WTC11 (cell line): Measurements from ENCODE around the gene TIAM2. TPM values are rescaled to one million over a fixed set of nuclear protein-coding genes. Genes with fewer than 3 reads are reported as not detected.
A peak's percentile ranks its signal among the peaks of the same experiment; 100 is the strongest.

ENCODE experiments used
- ATAC-seq: fragments of 200-7000 bp; cut with Tn5 transposase; 2 replicates; pipeline ENCODE4 v1.10.0; 2021; ENCODE audit warnings: mild to moderate bottlenecking, moderate library complexity
- CTCF ChIA-PET: fragments of 300-600 bp; sonication (Branson Sonifier 250); formaldehyde crosslinking; loops from one replicate; lab custom pipeline; 2021; ENCODE audit warnings: antibody characterized with exemption; lab: Charles Lee
- POLR2A ChIA-PET: fragments of 350-600 bp; sonication (Branson Sonifier 250); formaldehyde crosslinking; loops from one replicate; lab custom pipeline; 2021; ENCODE audit warnings: antibody characterized with exemption; lab: Charles Lee
- DNase-seq: peaks from one replicate; pipeline ENCODE4 v3.0.0; 2021; ENCODE audit warnings: low spot score
- H3K27ac Mint-ChIP-seq: 2 replicates; pipeline ENCODE4 v1.8.0; 2021; ENCODE audit warnings: mixed read lengths
- H3K27me3 Mint-ChIP-seq: 2 replicates; pipeline ENCODE4 v1.8.0; 2021; ENCODE audit warnings: low read depth, mild to moderate bottlenecking, moderate library complexity, mixed read lengths
- H3K36me3 Mint-ChIP-seq: 2 replicates; pipeline ENCODE4 v1.8.0; 2021; ENCODE audit warnings: mixed read lengths
- H3K4me1 Mint-ChIP-seq: 2 replicates; pipeline ENCODE4 v1.8.0; 2022; ENCODE audit warnings: mixed read lengths
- H3K4me3 Mint-ChIP-seq: 2 replicates; pipeline ENCODE4 v1.8.0; 2021; ENCODE audit warnings: mild to moderate bottlenecking, moderate library complexity, mixed read lengths
- H3K9me3 Mint-ChIP-seq: 2 replicates; pipeline ENCODE4 v1.8.0; 2021; ENCODE audit warnings: mixed read lengths
- CBFB ChIP-seq: sonication (generic); formaldehyde crosslinking; IDR thresholded peaks from 2 replicates; pipeline ENCODE4 v1.8.1; 2022; ENCODE audit warnings: mild to moderate bottlenecking, low read depth, missing genetic modification reagents
- CREB1 ChIP-seq: sonication (generic); formaldehyde crosslinking; IDR thresholded peaks from 2 replicates; pipeline ENCODE4 v1.8.0; 2023; ENCODE audit warnings: mild to moderate bottlenecking, missing genetic modification reagents
- EMX1 ChIP-seq: fragments of 250-450 bp; sonication (Bioruptor Pico); IDR thresholded peaks from 2 replicates; pipeline ENCODE4 v1.8.0; 2021; ENCODE audit warnings: mild to moderate bottlenecking
- ERG ChIP-seq: fragments of 250-450 bp; sonication (Bioruptor Pico); IDR thresholded peaks from 2 replicates; pipeline ENCODE4 v1.8.0; 2021; ENCODE audit warnings: mild to moderate bottlenecking
- ETV6 ChIP-seq: sonication (generic); formaldehyde crosslinking; IDR thresholded peaks from 2 replicates; pipeline ENCODE4 v1.8.1; 2022; ENCODE audit warnings: mild to moderate bottlenecking, missing genetic modification reagents
- IRF1 ChIP-seq: sonication (generic); formaldehyde crosslinking; IDR thresholded peaks from 2 replicates; pipeline ENCODE4 v1.8.0; 2023; ENCODE audit warnings: missing genetic modification reagents
- IRF2 ChIP-seq: sonication (generic); formaldehyde crosslinking; IDR thresholded peaks from 2 replicates; pipeline ENCODE4 v1.8.0; 2022; ENCODE audit warnings: low read depth, missing genetic modification reagents, borderline replicate concordance
- JAZF1 ChIP-seq: fragments of 250-450 bp; sonication (Bioruptor Pico); IDR thresholded peaks from 2 replicates; pipeline ENCODE4 v1.9.0; 2021; ENCODE audit warnings: moderate library complexity, mild to moderate bottlenecking, inconsistent platforms
- MXD4 ChIP-seq: fragments of 250-450 bp; sonication (Bioruptor Pico); IDR thresholded peaks from 2 replicates; pipeline ENCODE4 v1.8.0; 2021; ENCODE audit warnings: mild to moderate bottlenecking, moderate library complexity, borderline replicate concordance
- OVOL2 ChIP-seq: fragments of 250-450 bp; sonication (Bioruptor Pico); IDR thresholded peaks from 2 replicates; pipeline ENCODE4 v1.9.0; 2021; ENCODE audit warnings: mild to moderate bottlenecking, borderline replicate concordance
- TEAD4 ChIP-seq: sonication (generic); formaldehyde crosslinking; IDR thresholded peaks from 2 replicates; pipeline ENCODE4 v1.8.0; 2022; ENCODE audit warnings: mild to moderate bottlenecking, missing genetic modification reagents
- TP53 ChIP-seq: sonication (generic); formaldehyde crosslinking; IDR thresholded peaks from 2 replicates; pipeline ENCODE4 v1.8.1; 2023; ENCODE audit warnings: mild to moderate bottlenecking, missing genetic modification reagents
- ZBTB21 ChIP-seq: sonication (generic); formaldehyde crosslinking; IDR thresholded peaks from 2 replicates; pipeline ENCODE4 v1.8.1; 2023; ENCODE audit warnings: mild to moderate bottlenecking, missing genetic modification reagents, borderline replicate concordance
- ZNF121 ChIP-seq: sonication (generic); formaldehyde crosslinking; IDR thresholded peaks from 2 replicates; pipeline ENCODE4 v1.8.0; 2023; ENCODE audit warnings: missing genetic modification reagents
- ZNF138 ChIP-seq: sonication (generic); formaldehyde crosslinking; conservative IDR thresholded peaks from 2 replicates; pipeline ENCODE4 v1.8.1; 2022; ENCODE audit warnings: mild to moderate bottlenecking, moderate library complexity, missing genetic modification reagents
- ZNF416 ChIP-seq: fragments of 250-450 bp; sonication (Bioruptor Pico); IDR thresholded peaks from 2 replicates; pipeline ENCODE4 v1.9.0; 2021; ENCODE audit warnings: mild to moderate bottlenecking, inconsistent platforms
- ZNF423 ChIP-seq: fragments of 250-450 bp; sonication (Bioruptor Pico); IDR thresholded peaks from 2 replicates; pipeline ENCODE4 v2.1.2; 2022; ENCODE audit warnings: mild to moderate bottlenecking, moderate library complexity
- ZNF425 ChIP-seq: fragments of 250-450 bp; sonication (Bioruptor Pico); conservative IDR thresholded peaks from 2 replicates; pipeline ENCODE4 v1.9.0; 2021; ENCODE audit warnings: mild to moderate bottlenecking
- ZSCAN18 ChIP-seq: fragments of 250-450 bp; sonication (Bioruptor Pico); IDR thresholded peaks from 2 replicates; pipeline ENCODE4 v2.1.2; 2022; ENCODE audit warnings: mild to moderate bottlenecking, moderate library complexity
- total RNA-seq: library from RNA; stranded (reverse); gene quantifications from 3 replicates; pipeline ENCODE4 v1.2.3, GENCODE V29; 2021

TIAM2 gene
- total RNA-seq, 1 experiment from 2014 or later, result 15.1 TPM

- POLR2A ChIA-PET, result no interaction called here
- DNase-seq, result peak; percentile 60
- Mint-ChIP-seq H3K36me3 (0 out of 2 replicates have a peak, but pooled peaks cover 3% of the 10 kb centered on the region), H3K4me1 (peaks cover 33% of the 10 kb centered on the region), H3K9me3 (no peaks in the 10 kb centered on the region), H3K27ac (peak overlapping the region; percentile 90), H3K27me3 (no peaks in the 10 kb centered on the region), H3K4me3 (peak overlapping the region; percentile 36)
- ATAC-seq, result peak; percentile 91
- TF ChIP-seq IRF1 (CRISPR knock-in tag) (no peak), ZNF425 (no peak), TEAD4 (CRISPR knock-in tag) (no peak), IRF2 (CRISPR knock-in tag) (no peak), ZSCAN18 (CRISPR knock-in tag) (no peak), ZBTB21 (no peak), CBFB (CRISPR knock-in tag) (no peak), EMX1 (CRISPR knock-in tag) (no peak), ZNF121 (CRISPR knock-in tag) (no peak), MXD4 (CRISPR knock-in tag) (no peak), ERG (CRISPR knock-in tag) (no peak), ZNF416 (CRISPR knock-in tag) (no peak), JAZF1 (CRISPR knock-in tag) (no peak), CREB1 (CRISPR knock-in tag) (no peak), OVOL2 (CRISPR knock-in tag) (no peak), ETV6 (CRISPR knock-in tag) (no peak), ZNF423 (CRISPR knock-in tag) (no peak), ZNF138 (no peak)
- CTCF ChIA-PET, result interaction anchor here (0.9 to 3.2 kb wide), 9 partner anchors 8 to 317 kb away, joined by 3 to 12 read pairs (median 4); no protein-coding TSS in a partner anchor
Measured at GRCh38 chr6:155185544-155185943, 190.4 kb downstream of the TIAM2 start.

- Mint-ChIP-seq H3K4me3 (peak overlapping the region; percentile 36), H3K27me3 (no peaks in the 10 kb centered on the region), H3K27ac (peak overlapping the region; percentile 90), H3K9me3 (no peaks in the 10 kb centered on the region), H3K4me1 (peaks cover 33% of the 10 kb centered on the region), H3K36me3 (no peaks in the 10 kb centered on the region)
- ATAC-seq (peak; percentile 67), DNase-seq (no peak)
- POLR2A ChIA-PET, result no interaction called here
- TF ChIP-seq TP53 (CRISPR knock-in tag), result no peak
- CTCF ChIA-PET, result interaction anchor here (1.0 to 3.2 kb wide), 8 partner anchors 9 to 62 kb away, joined by 3 to 12 read pairs (median 4); no protein-coding TSS in a partner anchor
Measured at GRCh38 chr6:155186052-155186658, 191.0 kb downstream of the TIAM2 start.
